ENCODE data around the gene SORL1. TPM values are rescaled to one million over a fixed set of nuclear protein-coding genes. Genes with fewer than 3 reads are reported as not detected.

The SORL1 gene
- total RNA-seq, 1 experiment from 2014 or later: 197 TPM

DNA sequence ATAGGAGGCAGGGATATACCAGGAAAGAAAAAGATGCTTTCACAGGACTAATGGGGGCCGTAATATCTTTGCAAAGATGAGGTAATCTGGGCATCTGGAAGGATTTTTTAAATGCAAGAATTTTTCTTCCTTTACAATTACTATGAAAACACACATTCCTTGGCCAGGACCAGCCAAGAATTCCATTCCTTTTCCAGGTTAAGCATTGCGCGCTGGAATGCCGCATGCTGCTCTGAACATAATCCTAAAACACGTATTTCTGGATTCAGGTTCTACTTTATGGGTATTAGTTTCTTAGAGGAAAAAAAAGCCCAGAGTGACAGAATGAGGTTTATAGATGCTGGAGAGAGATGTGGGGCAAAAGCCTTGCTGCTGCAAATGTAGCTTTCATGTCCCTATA lies 100.0 kb downstream of the SORL1 start:
- no peak overlapping the region for H3K4me2 ChIP-seq (ENCODE audit: low read depth, low read length, poor library complexity, severe bottlenecking)
- no peak overlapping the region for H3K27ac ChIP-seq (ENCODE audit: low read length)
- H3K4me3 ChIP-seq (ENCODE audit: low read length): no peak overlapping the region
- no peaks in the 10 kb centered on the region for H3K9me3 ChIP-seq (ENCODE audit: low read length)
- H4K20me1 ChIP-seq (ENCODE audit: insufficient read depth, low read depth, low read length): no peaks in the 10 kb centered on the region
- H3K9ac ChIP-seq (ENCODE audit: low read length): no peak overlapping the region
- H3K9me2 ChIP-seq (replicated peaks; ENCODE audit: insufficient read depth, low read length): no peaks in the 10 kb centered on the region
- DNase-seq: no peak
- no peaks in the 10 kb centered on the region for H3K4me1 ChIP-seq (ENCODE audit: low read length)
- H3K36me3 ChIP-seq (ENCODE audit: insufficient read depth, low read length): peaks cover 36% of the 10 kb centered on the region
- no peak overlapping the region for H2AFZ ChIP-seq (ENCODE audit: low read length)
- H3K79me2 ChIP-seq (ENCODE audit: low read length): peaks cover 32% of the 10 kb centered on the region
- H3K27me3 ChIP-seq (ENCODE audit: low read length): no peaks in the 10 kb centered on the region

DNA sequence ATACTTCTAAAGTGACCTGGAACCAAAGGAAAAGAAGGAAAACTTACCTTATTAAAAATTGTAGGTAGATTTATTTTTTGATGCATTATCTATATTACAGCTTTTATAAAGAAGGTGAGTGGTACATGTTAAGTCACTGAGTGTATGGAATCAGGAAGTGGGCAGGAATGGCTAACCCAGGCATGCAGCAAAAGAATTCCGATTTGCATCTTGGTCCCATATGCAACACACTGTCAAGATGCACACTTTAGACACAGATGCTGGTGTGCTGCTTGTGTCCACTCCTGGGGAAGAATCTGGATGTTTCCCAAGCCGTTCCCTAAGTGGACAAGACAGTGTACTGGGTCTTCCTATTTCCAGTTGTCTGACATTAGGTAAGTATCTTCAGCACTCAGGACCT lies 100.5 kb downstream of the SORL1 start:
- Histone ChIP-seq H3K9me2 (replicated peaks; ENCODE audit: insufficient read depth, low read length) (no peaks in the 10 kb centered on the region), H3K4me2 (ENCODE audit: low read depth, low read length, poor library complexity, severe bottlenecking) (no peak overlapping the region), H3K4me1 (ENCODE audit: low read length) (no peaks in the 10 kb centered on the region), H3K27me3 (ENCODE audit: low read length) (no peaks in the 10 kb centered on the region), H2AFZ (ENCODE audit: low read length) (no peak overlapping the region), H3K27ac (ENCODE audit: low read length) (no peak overlapping the region), H3K79me2 (ENCODE audit: low read length) (peaks cover 30% of the 10 kb centered on the region), H3K9ac (ENCODE audit: low read length) (no peak overlapping the region), H3K36me3 (ENCODE audit: insufficient read depth, low read length) (peaks cover 37% of the 10 kb centered on the region), H3K4me3 (ENCODE audit: low read length) (no peak overlapping the region), H3K9me3 (ENCODE audit: low read length) (no peaks in the 10 kb centered on the region), H4K20me1 (ENCODE audit: insufficient read depth, low read depth, low read length) (no peaks in the 10 kb centered on the region)
- DNase-seq: no peak

DNA sequence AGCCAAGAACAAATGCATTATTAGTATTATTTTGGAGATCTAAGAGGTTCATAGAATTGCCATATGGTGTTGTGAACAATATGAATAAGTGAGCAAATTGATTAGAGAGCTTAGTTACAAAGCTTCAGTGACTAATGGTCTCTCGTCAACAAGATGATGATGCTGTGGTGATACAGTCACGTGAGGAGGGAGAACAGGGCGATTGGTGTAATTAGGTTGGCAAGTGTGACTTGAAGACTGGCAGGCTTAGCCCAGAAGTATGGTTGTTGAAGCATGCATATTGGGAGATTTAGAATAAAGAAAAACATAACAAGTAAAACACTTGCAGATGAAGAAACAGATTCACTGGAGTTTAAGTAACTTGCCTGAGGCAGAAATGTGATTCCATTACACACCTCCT lies 101.3 kb downstream of the SORL1 start:
- no peak for DNase-seq
- Histone ChIP-seq H3K4me2 (ENCODE audit: low read depth, low read length, poor library complexity, severe bottlenecking) (no peak overlapping the region), H3K4me1 (ENCODE audit: low read length) (no peaks in the 10 kb centered on the region), H3K27ac (ENCODE audit: low read length) (no peak overlapping the region), H3K9me3 (ENCODE audit: low read length) (no peaks in the 10 kb centered on the region), H3K36me3 (ENCODE audit: insufficient read depth, low read length) (peaks cover 43% of the 10 kb centered on the region), H3K9me2 (replicated peaks; ENCODE audit: insufficient read depth, low read length) (no peaks in the 10 kb centered on the region), H4K20me1 (ENCODE audit: insufficient read depth, low read depth, low read length) (no peaks in the 10 kb centered on the region), H3K4me3 (ENCODE audit: low read length) (no peak overlapping the region), H3K79me2 (ENCODE audit: low read length) (peaks cover 27% of the 10 kb centered on the region), H3K27me3 (ENCODE audit: low read length) (no peaks in the 10 kb centered on the region), H2AFZ (ENCODE audit: low read length) (no peak overlapping the region), H3K9ac (ENCODE audit: low read length) (no peak overlapping the region)

DNA sequence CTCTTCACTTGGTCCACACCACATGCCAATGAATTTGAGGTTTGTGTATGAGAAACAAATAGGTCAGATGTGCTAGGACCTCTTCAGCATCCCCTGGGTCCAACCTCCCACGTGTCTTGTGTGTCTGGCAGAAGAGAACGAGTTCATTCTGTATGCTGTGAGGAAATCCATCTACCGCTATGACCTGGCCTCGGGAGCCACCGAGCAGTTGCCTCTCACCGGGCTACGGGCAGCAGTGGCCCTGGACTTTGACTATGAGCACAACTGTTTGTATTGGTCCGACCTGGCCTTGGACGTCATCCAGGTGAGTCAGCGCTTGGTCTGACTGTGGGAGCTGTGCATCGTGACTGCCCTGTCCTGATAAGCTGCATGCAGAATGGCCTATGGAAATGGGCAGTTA lies 101.7 kb downstream of the SORL1 start:
- peaks cover 47% of the 10 kb centered on the region for H3K36me3 ChIP-seq (ENCODE audit: insufficient read depth, low read length)
- no peaks in the 10 kb centered on the region for H3K9me3 ChIP-seq (ENCODE audit: low read length)
- H3K9ac ChIP-seq (ENCODE audit: low read length): no peak overlapping the region
- DNase-seq: no peak
- no peaks in the 10 kb centered on the region for H3K9me2 ChIP-seq (replicated peaks; ENCODE audit: insufficient read depth, low read length)
- no peaks in the 10 kb centered on the region for H3K27me3 ChIP-seq (ENCODE audit: low read length)
- H3K79me2 ChIP-seq (ENCODE audit: low read length): peaks cover 32% of the 10 kb centered on the region
- H3K4me2 ChIP-seq (ENCODE audit: low read depth, low read length, poor library complexity, severe bottlenecking): no peak overlapping the region
- H3K4me3 ChIP-seq (ENCODE audit: low read length): no peak overlapping the region
- no peak overlapping the region for H3K27ac ChIP-seq (ENCODE audit: low read length)
- no peaks in the 10 kb centered on the region for H3K4me1 ChIP-seq (ENCODE audit: low read length)
- H4K20me1 ChIP-seq (ENCODE audit: insufficient read depth, low read depth, low read length): no peaks in the 10 kb centered on the region
- H2AFZ ChIP-seq (ENCODE audit: low read length): no peak overlapping the region

DNA sequence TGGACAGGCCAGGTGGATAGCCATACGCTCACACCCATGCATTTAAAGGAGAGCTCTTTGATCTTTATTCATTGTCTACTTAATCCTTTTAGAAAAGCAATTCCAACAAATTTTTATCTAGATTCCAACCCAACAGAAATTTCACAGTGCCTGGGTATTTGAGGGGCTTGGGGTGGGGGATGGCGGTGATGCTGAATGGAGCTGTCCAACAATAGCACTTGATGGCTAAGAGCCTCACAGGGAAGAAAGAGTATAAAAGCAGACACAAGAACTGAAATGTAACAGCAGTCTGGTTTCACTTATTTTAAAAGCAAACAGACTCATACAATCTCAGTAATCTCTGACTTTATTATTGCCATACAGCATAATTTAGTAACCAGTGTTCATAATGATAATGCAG lies 102.4 kb downstream of the SORL1 start:
- H2AFZ ChIP-seq (ENCODE audit: low read length): no peak overlapping the region
- peaks cover 50% of the 10 kb centered on the region for H3K36me3 ChIP-seq (ENCODE audit: insufficient read depth, low read length)
- no peaks in the 10 kb centered on the region for H3K27me3 ChIP-seq (ENCODE audit: low read length)
- H3K9me3 ChIP-seq (ENCODE audit: low read length): no peaks in the 10 kb centered on the region
- no peak overlapping the region for H3K9ac ChIP-seq (ENCODE audit: low read length)
- H3K4me3 ChIP-seq (ENCODE audit: low read length): no peak overlapping the region
- peaks cover 38% of the 10 kb centered on the region for H3K79me2 ChIP-seq (ENCODE audit: low read length)
- H4K20me1 ChIP-seq (ENCODE audit: insufficient read depth, low read depth, low read length): no peaks in the 10 kb centered on the region
- DNase-seq: no peak
- no peaks in the 10 kb centered on the region for H3K4me1 ChIP-seq (ENCODE audit: low read length)
- H3K9me2 ChIP-seq (replicated peaks; ENCODE audit: insufficient read depth, low read length): no peaks in the 10 kb centered on the region
- no peak overlapping the region for H3K4me2 ChIP-seq (ENCODE audit: low read depth, low read length, poor library complexity, severe bottlenecking)
- H3K27ac ChIP-seq (ENCODE audit: low read length): no peak overlapping the region

DNA sequence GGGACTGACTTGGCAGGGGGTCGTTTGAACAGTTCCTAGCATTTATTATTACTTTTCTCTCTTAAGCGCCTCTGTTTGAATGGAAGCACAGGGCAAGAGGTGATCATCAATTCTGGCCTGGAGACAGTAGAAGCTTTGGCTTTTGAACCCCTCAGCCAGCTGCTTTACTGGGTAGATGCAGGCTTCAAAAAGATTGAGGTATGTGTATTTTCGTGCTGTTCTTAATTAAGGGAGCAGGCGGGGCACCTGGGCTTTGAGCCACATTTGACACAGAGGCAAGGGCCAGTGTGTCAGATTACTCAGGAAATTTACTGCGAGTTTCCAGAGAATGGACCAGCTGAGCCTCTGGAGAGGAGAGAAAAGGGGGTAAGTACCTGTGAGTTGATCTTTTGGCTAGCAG lies 103.0 kb downstream of the SORL1 start:
- H3K4me1 ChIP-seq (ENCODE audit: low read length): peaks cover 5% of the 10 kb centered on the region; the same call in 1 of the 2 replicates
- H3K27me3 ChIP-seq (ENCODE audit: low read length): no peaks in the 10 kb centered on the region
- no peak overlapping the region for H3K9ac ChIP-seq (ENCODE audit: low read length)
- DNase-seq: no peak
- peaks cover 46% of the 10 kb centered on the region for H3K36me3 ChIP-seq (ENCODE audit: insufficient read depth, low read length)
- H3K27ac ChIP-seq (ENCODE audit: low read length): peak overlapping the region; percentile 26; the same call in 1 of the 2 replicates
- H3K9me3 ChIP-seq (ENCODE audit: low read length): no peaks in the 10 kb centered on the region
- H3K4me3 ChIP-seq (ENCODE audit: low read length): no peak overlapping the region
- peaks cover 40% of the 10 kb centered on the region for H3K79me2 ChIP-seq (ENCODE audit: low read length)
- no peaks in the 10 kb centered on the region for H4K20me1 ChIP-seq (ENCODE audit: insufficient read depth, low read depth, low read length)
- no peak overlapping the region for H2AFZ ChIP-seq (ENCODE audit: low read length)
- no peak overlapping the region for H3K4me2 ChIP-seq (ENCODE audit: low read depth, low read length, poor library complexity, severe bottlenecking)
- H3K9me2 ChIP-seq (replicated peaks; ENCODE audit: insufficient read depth, low read length): no peaks in the 10 kb centered on the region

DNA sequence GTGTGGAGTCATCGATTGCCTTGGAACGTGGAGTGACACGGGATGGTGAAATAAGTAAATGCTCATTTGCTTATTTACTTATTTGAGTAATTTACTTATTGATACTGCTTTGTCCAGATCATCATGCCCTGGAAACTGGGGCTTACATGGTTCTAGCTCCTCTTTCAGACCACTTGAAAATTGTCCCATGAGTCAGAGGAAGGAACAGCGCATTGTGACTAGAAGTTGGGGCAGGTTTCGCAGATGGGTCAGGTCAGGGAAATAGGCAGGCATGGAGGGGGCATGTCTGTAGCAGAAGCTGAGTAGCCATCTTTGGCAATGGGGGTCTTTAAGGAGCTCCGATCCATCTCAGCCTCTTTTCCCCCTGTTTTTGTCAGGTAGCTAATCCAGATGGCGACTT lies 104.8 kb downstream of the SORL1 start:
- Histone ChIP-seq H3K36me3 (ENCODE audit: insufficient read depth, low read length) (peaks cover 49% of the 10 kb centered on the region), H3K27ac (ENCODE audit: low read length) (no peak overlapping the region), H4K20me1 (ENCODE audit: insufficient read depth, low read depth, low read length) (no peaks in the 10 kb centered on the region), H3K4me3 (ENCODE audit: low read length) (no peak overlapping the region), H2AFZ (ENCODE audit: low read length) (no peak overlapping the region), H3K27me3 (ENCODE audit: low read length) (no peaks in the 10 kb centered on the region), H3K4me1 (ENCODE audit: low read length) (peaks cover 21% of the 10 kb centered on the region), H3K9me2 (replicated peaks; ENCODE audit: insufficient read depth, low read length) (no peaks in the 10 kb centered on the region), H3K79me2 (ENCODE audit: low read length) (peaks cover 52% of the 10 kb centered on the region), H3K9ac (ENCODE audit: low read length) (no peak overlapping the region), H3K9me3 (ENCODE audit: low read length) (no peaks in the 10 kb centered on the region), H3K4me2 (ENCODE audit: low read depth, low read length, poor library complexity, severe bottlenecking) (no peak overlapping the region)
- DNase-seq: no peak

DNA sequence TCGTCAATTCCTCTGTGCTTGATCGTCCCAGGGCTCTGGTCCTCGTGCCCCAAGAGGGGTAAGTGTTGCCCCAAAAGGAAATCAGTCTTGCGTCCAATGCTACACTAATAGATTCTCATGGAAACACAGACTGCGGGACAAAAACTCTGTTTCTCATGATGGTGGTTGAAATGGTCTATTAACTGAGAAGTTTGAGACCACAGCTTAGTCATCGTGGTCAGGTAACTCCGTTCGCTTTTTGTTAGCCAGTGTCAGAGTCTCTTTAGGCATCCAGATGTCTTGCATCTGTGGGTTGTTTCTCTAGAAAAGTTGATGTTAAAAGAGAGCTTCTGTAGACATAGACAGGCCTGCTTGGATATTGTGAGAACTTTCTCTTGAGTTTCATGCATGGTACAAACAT lies 105.2 kb downstream of the SORL1 start:
- no peak overlapping the region for H3K4me3 ChIP-seq (ENCODE audit: low read length)
- H3K4me1 ChIP-seq (ENCODE audit: low read length): peaks cover 24% of the 10 kb centered on the region
- no peaks in the 10 kb centered on the region for H3K9me2 ChIP-seq (replicated peaks; ENCODE audit: insufficient read depth, low read length)
- no peak overlapping the region for H3K27ac ChIP-seq (ENCODE audit: low read length)
- no peaks in the 10 kb centered on the region for H3K27me3 ChIP-seq (ENCODE audit: low read length)
- H3K79me2 ChIP-seq (ENCODE audit: low read length): peaks cover 54% of the 10 kb centered on the region
- no peaks in the 10 kb centered on the region for H3K9me3 ChIP-seq (ENCODE audit: low read length)
- 0 out of 2 replicates have a peak, but pooled peaks cover under 1% of the 10 kb centered on the region for H4K20me1 ChIP-seq (ENCODE audit: insufficient read depth, low read depth, low read length)
- no peak overlapping the region for H3K9ac ChIP-seq (ENCODE audit: low read length)
- DNase-seq: no peak
- H3K36me3 ChIP-seq (ENCODE audit: insufficient read depth, low read length): peaks cover 45% of the 10 kb centered on the region
- no peak overlapping the region for H2AFZ ChIP-seq (ENCODE audit: low read length)
- no peak overlapping the region for H3K4me2 ChIP-seq (ENCODE audit: low read depth, low read length, poor library complexity, severe bottlenecking)

Data from Karpas-422 (cell line).